HG02678 (cell line): Measurements from ENCODE around the gene POM121L2.

ENCODE experiments used
- ATAC-seq: cut with Tn5 transposase; IDR thresholded peaks from one replicate; pipeline ENCODE4 v1.9.1; 2021; ENCODE audit warnings: mild to moderate bottlenecking, moderate library complexity; ENCODE audit not compliant: unreplicated experiment

POM121L2 gene

DNA sequence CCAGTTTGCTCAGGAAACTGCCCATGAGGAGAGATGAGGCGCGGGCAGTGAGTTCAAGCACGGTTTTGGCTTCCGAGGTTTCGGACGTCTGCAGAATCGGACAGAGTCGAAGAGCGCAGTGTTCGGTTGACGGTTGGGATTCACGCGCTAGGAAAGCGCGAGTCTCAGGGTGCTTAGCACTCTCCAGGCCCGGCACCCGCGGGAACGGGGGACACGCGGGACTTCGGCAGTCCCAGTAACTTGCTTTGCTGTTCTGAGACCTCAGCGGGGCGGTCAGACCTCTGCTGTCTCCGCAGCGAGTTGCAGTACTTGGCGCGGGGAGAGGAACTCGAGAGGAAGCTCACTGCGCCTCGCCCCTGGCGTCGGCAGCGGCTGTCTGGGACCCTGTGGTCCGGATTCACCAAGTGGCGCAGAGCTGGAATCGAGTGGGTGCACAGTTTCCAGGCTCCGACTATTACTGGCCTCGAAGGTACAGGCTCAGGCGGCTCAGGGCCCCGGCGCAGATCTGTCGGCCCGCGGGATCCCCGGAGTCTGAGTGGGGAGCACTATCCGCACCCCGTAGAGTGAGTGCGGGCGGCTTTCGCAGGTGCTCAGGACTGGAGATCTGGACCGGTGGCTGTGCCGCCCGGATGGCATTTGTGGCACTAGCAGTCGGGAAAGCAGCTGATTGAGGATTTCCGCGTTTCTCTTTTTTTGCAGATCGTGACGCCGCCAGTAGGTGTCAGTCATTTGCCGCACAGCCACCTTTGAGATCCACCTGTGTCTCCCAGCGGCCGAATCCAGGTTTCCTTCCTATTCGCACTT, at the start of gene POM121L2:
POM121L2 (minus strand) TSS at position 128 of the 804 bp plus-strand sequence; CDS start at position 25, 103 bp downstream.
- ATAC-seq, result peak; percentile 62

DNA sequence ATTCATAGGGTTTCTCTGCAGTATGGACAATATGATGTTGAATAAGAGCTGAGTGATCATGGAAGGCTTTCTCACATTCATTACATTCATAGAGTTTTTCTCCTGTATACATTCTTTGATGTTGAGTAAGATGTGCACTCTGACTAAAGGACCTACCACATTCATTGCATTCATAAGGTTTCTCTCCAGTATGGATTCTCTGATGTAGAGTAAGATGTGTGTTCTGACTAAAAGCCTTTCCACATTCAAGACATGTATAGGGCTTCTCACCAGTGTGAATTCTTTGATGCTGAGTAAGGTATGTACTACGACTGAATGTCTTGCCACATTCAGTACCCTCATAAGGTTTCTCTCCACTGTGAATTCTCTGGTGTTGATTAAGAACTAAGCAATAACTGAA, 47.2 kb upstream of the POM121L2 start:
- no peak for ATAC-seq

DNA sequence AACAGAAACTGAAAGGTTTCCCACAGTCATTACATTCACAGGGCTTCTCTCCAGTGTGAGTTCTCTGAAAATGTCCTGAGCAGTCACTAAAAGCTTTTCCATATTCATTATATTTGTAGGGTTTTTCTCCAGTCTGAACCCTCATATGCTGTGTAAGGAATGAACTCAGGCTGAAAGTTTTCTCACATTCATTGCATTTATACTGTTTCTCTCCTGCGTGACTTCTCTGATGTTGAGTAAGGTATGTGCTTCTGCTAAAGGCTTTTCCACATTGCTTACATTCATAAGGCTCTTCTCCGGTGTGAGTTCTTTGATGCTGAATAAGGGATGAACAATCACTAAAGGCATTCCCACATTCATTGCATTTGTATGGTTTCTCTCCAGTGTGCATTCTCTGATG, 46.7 kb upstream of the POM121L2 start:
- ATAC-seq, result no peak

DNA sequence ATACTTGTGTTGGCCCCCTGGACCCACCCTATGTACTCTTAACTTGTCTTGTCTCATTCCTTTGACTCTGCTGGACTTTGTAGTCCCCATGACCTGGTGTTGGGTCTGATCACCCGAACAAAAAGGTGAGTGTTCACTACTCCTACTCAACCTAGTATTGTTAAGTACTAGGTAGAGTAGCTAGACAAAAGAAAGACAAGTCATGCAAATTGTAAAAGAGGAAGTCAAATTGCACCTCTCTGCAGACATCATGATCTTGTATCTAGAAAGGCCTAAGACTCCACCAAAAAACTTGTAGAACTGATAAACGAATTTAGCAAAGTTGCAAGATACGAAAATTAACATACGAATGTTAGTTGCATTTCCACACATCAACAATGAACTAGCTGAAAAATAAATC, 40.8 kb upstream of the POM121L2 start:
- ATAC-seq, result no peak

DNA sequence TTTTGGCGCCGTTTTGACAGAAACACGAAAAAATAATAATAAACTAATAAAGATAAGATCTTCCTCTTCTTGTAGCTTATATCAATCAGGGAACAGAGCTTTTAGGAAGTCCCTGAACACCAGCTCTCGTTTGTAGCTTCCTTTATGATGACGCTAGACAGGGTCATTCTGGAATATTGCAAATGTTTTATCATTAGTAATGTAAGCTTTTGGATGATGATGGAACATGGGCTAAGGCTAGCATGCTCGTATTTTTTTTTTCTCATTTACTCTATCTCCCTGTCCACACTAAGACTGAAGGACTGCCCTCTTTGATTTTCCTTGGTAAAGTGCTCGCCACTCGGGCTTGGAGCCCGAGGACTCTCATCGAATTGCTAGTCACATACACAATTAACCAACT, 22.1 kb upstream of the POM121L2 start:
- no peak for ATAC-seq

GRCh38 chr6:27333642-27334040, 21.6 kb upstream of the POM121L2 start:
- ATAC-seq, result no peak

- no peak for ATAC-seq
These were observed 20.9 kb upstream of the POM121L2 start for GRCh38 chr6:27332692-27333641.

DNA sequence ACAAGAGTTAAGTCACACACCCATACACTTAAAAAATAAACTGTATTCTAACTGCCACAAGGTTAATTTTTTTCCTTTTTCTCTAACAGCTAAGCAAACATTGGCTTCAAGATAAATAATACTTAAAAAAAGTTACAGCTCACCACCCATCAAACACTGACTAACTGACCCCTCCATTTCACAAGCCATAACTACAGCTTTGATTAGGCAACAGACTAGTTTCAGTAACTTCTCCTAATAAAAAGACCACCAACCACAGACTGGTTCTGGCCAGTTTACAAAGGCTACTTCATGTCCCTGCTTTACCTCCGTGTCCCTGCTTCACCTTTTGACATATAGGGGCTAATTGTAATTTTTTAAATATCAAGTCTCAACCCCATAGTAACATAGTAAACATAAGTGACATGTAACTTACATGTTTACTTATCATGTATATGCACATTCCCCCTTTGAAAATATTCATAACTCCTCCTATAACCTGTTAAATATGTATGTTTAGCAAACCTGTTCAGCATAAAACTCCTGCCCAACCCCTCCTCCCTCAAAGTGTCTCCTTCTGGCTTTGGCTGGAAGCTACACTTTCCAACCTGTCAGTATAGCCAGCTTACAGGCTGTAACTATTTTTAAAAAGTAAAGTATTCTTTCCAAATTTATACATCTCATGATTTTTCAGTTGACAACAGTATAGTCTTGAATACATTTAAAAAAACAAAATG, 15.1 kb upstream of the POM121L2 start:
- no peak for ATAC-seq

GRCh38 chr6:27321901-27322300, 9.8 kb upstream of the POM121L2 start:
- ATAC-seq, result no peak

GRCh38 chr6:27321370-27321769, 9.3 kb upstream of the POM121L2 start:
- no peak for ATAC-seq

- no peak for ATAC-seq
These were observed 6.9 kb upstream of the POM121L2 start for GRCh38 chr6:27318973-27319372.

DNA sequence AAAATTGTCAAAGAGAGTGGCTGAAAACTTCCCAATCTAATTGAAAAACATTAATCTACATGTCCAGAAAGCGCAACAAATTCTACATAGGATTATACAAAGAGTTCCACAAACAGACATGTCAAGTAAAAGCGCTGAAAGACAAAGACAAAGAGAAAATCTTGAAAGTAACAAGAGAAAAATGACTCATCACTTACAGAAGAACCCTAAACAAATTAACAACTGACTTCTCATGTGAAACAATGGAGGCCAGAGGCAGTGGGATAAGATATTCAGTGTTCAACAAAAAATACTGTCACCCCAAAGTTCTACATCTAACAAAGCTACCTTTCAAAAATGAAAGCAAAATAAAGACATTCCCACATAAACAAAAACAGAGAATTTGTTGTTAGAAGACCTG, 2.0 kb upstream of the POM121L2 start:
- ATAC-seq, result no peak

- ATAC-seq, result no peak
These were observed 838 bp upstream of the POM121L2 start for GRCh38 chr6:27312950-27313271.

DNA sequence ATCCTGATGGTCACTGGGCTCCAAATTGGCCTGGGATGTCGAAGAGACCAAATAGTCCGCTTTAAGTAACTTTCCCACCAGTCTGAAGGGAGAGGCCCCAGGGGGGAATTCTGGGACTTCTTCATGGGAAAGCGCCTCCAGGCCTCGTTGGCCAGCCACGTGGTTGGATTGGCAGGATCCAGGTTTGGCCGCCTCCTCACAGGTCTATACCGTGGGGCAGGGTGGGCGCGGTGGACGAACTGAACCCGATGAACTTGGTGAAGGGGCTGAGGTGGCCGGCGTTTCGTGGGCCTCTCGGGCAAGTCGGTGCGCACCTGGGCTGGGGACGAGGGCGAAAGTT, 297 bp downstream of the POM121L2 start:
- no peak for ATAC-seq

DNA sequence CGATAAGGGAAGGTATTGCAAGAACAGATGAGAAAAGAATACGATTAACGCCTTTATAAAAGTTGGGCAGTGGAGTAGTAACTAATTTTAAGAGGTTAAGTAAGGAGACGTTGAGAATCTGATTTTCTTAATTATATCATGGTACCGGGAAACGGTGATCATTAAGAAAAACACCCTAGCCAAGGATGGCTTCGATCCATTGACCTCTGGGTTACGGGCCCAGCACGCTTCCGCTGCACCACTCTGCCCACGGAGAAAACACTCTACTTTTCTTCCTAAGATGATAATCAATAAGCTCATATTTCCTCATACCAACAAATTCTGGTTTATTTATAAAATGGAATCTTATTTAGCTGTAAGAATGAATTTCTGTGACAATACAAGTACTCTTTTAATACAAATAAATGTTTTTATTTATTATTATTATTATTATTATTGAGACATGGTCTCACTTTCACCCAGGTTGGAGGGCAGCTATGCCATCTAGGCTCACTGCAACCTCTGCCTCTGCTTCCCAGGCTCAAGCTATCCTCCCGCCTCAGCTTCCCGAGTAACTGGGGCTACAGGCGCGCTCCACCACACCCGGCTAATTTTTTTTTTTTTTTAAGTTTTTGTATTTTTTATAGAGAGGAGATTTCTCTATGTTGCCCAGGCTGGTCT, 8.3 kb downstream of the POM121L2 start:
- no peak for ATAC-seq

GRCh38 chr6:27297857-27298730, 14.0 kb downstream of the POM121L2 start:
- ATAC-seq, result no peak

DNA sequence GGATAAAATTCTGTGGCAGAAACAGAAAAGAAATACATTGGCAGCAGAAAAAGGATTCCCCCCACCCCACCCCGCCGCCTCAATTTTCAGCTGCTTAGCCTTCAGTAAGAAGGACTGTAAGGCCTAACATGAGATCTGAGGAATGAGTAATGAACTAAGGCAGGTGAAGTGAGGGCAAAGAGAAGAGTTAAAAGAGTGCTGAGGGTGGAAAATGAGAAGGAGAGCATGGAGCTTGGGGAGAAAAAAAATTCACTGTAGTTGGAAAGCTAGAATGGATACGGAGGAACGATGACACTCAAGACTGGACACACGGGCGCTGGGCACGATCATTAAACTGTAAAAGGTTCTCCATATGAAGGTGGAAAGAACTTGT, 14.6 kb downstream of the POM121L2 start:
- ATAC-seq, result no peak

GRCh38 chr6:27296106-27296783, 15.8 kb downstream of the POM121L2 start:
- no peak for ATAC-seq

- no peak for ATAC-seq
These were observed 16.6 kb downstream of the POM121L2 start for GRCh38 chr6:27295301-27296079.
